K562 (cell line): ENCODE measurements around the gene SYNRG. TPM values are rescaled to one million over a fixed set of nuclear protein-coding genes. Genes with fewer than 3 reads are reported as not detected.

ENCODE experiments used
- ATF1 ChIP-seq, 2 experiments: fragments of 450-650 bp in 1 of 2; IDR thresholded peaks; 2 replicates each; pipeline ENCODE4 v1.6.1; 2016; ENCODE audit warnings: missing compliant biosample characterization in 1 of 2, missing genetic modification characterization in 1 of 2
- CBX5 ChIP-seq: IDR thresholded peaks from 2 replicates; pipeline ENCODE4 v1.6.1; 2014; ENCODE audit warnings: low read depth, borderline replicate concordance
- CEBPG ChIP-seq, 3 experiments: fragments of 200-800 bp in 1 of 3; sonication (Bioruptor generic) in 1 of 3; sonication (generic) in 1 of 3; formaldehyde crosslinking in 1 of 3; IDR thresholded peaks in 2 of 3; conservative IDR thresholded peaks in 1 of 3; 2 replicates each; pipeline versions ENCODE4 v1.6.1 to v1.8.0; 2016 to 2022; ENCODE audit warnings: missing compliant biosample characterization in 2 of 3, missing genetic modification characterization in 2 of 3, mild to moderate bottlenecking in 1 of 3, missing genetic modification reagents in 1 of 3
- ELK3 ChIP-seq: fragments of 450-650 bp; formaldehyde crosslinking; IDR thresholded peaks from 2 replicates; pipeline ENCODE4 v1.4.0; 2020; ENCODE audit warnings: mild to moderate bottlenecking
- ESRRB ChIP-seq: fragments of 250-450 bp; sonication (Bioruptor Pico); IDR thresholded peaks from 2 replicates; pipeline ENCODE4 v1.5.0; 2020; ENCODE audit warnings: mild to moderate bottlenecking, moderate library complexity, borderline replicate concordance
- GATAD2A ChIP-seq: fragments of 450-650 bp; IDR thresholded peaks from 2 replicates; pipeline ENCODE4 v1.6.1; 2017
- KLF1 ChIP-seq: fragments of 450-650 bp; IDR thresholded peaks from 2 replicates; pipeline ENCODE4 v1.6.1; 2016; ENCODE audit warnings: missing genetic modification characterization, missing compliant biosample characterization
- L3MBTL2 ChIP-seq: fragments of 450-650 bp; IDR thresholded peaks from 2 replicates; pipeline ENCODE4 v1.6.1; 2016; ENCODE audit warnings: mild to moderate bottlenecking, moderate library complexity
- LEF1 ChIP-seq: fragments of 450-650 bp; IDR thresholded peaks from 2 replicates; pipeline ENCODE4 v1.6.1; 2016; ENCODE audit warnings: mild to moderate bottlenecking
- NONO ChIP-seq, 2 experiments: fragments of 200-400 bp in 1 of 2; fragments of 450-650 bp in 1 of 2; formaldehyde crosslinking in 1 of 2; IDR thresholded peaks; 2 replicates each; pipeline ENCODE4 v1.6.1; 2017; ENCODE audit warnings: low read depth in 2 of 2, mild to moderate bottlenecking in 2 of 2, moderate library complexity in 2 of 2, low read length in 1 of 2
- NRF1 ChIP-seq, 2 experiments: fragments of 450-650 bp; IDR thresholded peaks in 1 of 2; conservative IDR thresholded peaks in 1 of 2; 2 replicates each; pipeline ENCODE4 v1.6.1; 2014; ENCODE audit warnings: mild to moderate bottlenecking in 2 of 2
- POLR2AphosphoS5 ChIP-seq: IDR thresholded peaks from 2 replicates; pipeline ENCODE4 v1.6.1; 2011; ENCODE audit warnings: mild to moderate bottlenecking, low read depth, low read length, moderate library complexity; ENCODE audit not compliant: control insufficient read depth, insufficient read depth
- SMARCA4 ChIP-seq: fragments of 450-650 bp; IDR thresholded peaks from 2 replicates; pipeline ENCODE4 v1.6.1; 2016
- SREBF2 ChIP-seq: sonication (generic); formaldehyde crosslinking; IDR thresholded peaks from 2 replicates; pipeline ENCODE4 v1.4.0; 2020; ENCODE audit warnings: mild to moderate bottlenecking, missing genetic modification reagents
- STAT5A ChIP-seq: IDR thresholded peaks from 2 replicates; pipeline ENCODE4 v1.6.1; 2012; ENCODE audit warnings: low read length, inconsistent platforms, borderline replicate concordance
- TAF9B ChIP-seq: fragments of 450-650 bp; IDR thresholded peaks from 2 replicates; pipeline ENCODE4 v1.6.1; 2018; ENCODE audit warnings: mild to moderate bottlenecking; ENCODE audit not compliant: partially characterized antibody
- polyA plus RNA-seq, 8 experiments: library from polyadenylated mRNA; depleted of rRNA in 4 of 8; stranded (reverse) in 5 of 8; unstranded in 3 of 8; fragments of >200 nt; fragmentation: Nextera tagmentation in 2 of 8; fragmentation: Illumina TruSeq in 1 of 8; extraction: Ambion mirVana in 2 of 8; extraction: Trizol in 1 of 8; gene quantifications; 2 replicates each; pipeline versions ENCODE4 v1.2.1 to v1.2.3, GENCODE V29; 2011 to 2014; ENCODE audit warnings: inconsistent platforms in 1 of 8, missing spikeins in 1 of 8
- total RNA-seq, 7 experiments: library from RNA; depleted of rRNA in 6 of 7; stranded (reverse); fragments of >200 nt in 6 of 7; fragmentation: Illumina TruSeq in 2 of 7; extraction: Trizol in 2 of 7; gene quantifications; 2 replicates each; pipeline versions ENCODE4 v1.2.1 to v1.2.3, GENCODE V29; 2011 to 2021; ENCODE audit warnings: low replicate concordance in 1 of 7
- TF ChIP-seq, protein P1 (sequence below), 2 experiments: fragments of 150-350 bp in 1 of 2; IDR thresholded peaks; 2 replicates each; pipeline ENCODE4 v1.6.1; 2012 to 2016; ENCODE audit warnings: low read depth in 2 of 2, low read length in 2 of 2, mild to moderate bottlenecking in 1 of 2, moderate library complexity in 1 of 2
- TF ChIP-seq, protein P2 (sequence below): fragments of 450-650 bp; IDR thresholded peaks from 2 replicates; pipeline ENCODE4 v1.6.1; 2018; ENCODE audit not compliant: partially characterized antibody

The SYNRG gene
- total and polyA plus RNA-seq, 9 of the 15 experiments (the other 6 are each of a cell fraction or from before 2014, with no cell fraction given), result 2.9 to 28.2 (median 15.1) TPM

DNA sequence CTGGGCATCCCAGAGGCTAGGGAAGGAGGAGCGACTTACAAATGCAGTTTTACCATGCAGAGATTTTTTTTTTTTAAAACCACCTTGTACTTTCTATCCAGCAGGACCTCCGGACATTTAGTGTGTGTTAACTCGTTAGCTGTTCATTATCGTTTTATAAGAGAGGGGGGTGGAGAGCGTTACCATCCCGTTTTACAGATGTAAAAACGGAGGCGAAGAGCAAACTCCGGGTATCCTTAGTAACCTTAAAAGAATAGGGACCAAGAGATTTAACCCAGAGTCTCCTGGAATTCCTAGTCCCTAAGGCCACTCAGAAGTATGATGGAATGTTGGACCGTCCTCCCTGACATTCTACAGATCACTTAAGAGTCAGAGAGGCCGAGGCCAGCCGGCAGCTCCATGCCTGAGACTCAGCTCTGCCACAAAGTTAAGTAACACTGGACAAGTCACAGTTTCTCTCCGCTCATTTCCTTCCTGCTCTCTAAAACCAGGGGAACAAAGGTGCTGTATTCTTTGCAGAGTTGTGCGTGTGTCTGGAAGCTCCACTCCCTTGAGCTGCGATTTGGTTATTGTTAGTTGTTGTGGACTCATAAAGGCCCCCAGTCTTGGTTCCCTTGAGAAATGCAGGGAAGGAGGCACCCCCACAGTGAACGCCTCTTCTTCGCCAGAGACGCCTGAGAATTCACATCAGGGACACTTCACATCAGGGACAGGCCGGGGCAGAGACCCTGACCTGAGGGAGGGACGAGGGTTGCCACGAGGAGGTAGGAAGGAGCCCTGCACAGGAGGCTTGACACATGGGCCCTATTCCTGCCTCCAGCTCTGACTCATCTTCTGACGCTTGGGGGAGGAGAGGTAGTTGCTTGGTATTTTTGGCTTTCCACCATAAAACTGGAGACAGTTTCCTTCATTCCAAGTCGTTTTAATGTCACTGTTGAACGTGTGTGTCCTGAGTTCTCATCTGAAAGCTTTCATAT is 118.3 kb downstream of the SYNRG start (continued):
- TF ChIP-seq POLR2AphosphoS5, result 0 out of 2 replicates have a peak, but pooled peaks have one; percentile 18
- TF ChIP-seq CEBPG (CRISPR knock-in tag; IDR thresholded peaks at IDR 0.05), result no peak
- no peak for TF ChIP-seq CEBPG (tag; conservative IDR thresholded peaks at IDR 0.05 in 1 of 2, IDR thresholded peaks at IDR 0.05 in 1 of 2)
- TF ChIP-seq L3MBTL2, result peak; percentile 90
- no peak for TF ChIP-seq ESRRB (CRISPR knock-in tag)
- TF ChIP-seq TAF9B, result no peak
- no peak for TF ChIP-seq ELK3 (CRISPR knock-in tag)
- TF ChIP-seq ATF1 (CRISPR knock-in tag; IDR thresholded peaks at IDR 0.05), result no peak
- TF ChIP-seq ATF1 (tag; IDR thresholded peaks at IDR 0.05), result peak; percentile 75
- TF ChIP-seq, protein P1, sequence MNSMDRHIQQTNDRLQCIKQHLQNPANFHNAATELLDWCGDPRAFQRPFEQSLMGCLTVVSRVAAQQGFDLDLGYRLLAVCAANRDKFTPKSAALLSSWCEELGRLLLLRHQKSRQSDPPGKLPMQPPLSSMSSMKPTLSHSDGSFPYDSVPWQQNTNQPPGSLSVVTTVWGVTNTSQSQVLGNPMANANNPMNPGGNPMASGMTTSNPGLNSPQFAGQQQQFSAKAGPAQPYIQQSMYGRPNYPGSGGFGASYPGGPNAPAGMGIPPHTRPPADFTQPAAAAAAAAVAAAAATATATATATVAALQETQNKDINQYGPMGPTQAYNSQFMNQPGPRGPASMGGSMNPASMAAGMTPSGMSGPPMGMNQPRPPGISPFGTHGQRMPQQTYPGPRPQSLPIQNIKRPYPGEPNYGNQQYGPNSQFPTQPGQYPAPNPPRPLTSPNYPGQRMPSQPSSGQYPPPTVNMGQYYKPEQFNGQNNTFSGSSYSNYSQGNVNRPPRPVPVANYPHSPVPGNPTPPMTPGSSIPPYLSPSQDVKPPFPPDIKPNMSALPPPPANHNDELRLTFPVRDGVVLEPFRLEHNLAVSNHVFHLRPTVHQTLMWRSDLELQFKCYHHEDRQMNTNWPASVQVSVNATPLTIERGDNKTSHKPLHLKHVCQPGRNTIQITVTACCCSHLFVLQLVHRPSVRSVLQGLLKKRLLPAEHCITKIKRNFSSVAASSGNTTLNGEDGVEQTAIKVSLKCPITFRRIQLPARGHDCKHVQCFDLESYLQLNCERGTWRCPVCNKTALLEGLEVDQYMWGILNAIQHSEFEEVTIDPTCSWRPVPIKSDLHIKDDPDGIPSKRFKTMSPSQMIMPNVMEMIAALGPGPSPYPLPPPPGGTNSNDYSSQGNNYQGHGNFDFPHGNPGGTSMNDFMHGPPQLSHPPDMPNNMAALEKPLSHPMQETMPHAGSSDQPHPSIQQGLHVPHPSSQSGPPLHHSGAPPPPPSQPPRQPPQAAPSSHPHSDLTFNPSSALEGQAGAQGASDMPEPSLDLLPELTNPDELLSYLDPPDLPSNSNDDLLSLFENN (IDR thresholded peaks at IDR 0.05; ENCODE audit: low read depth in 2 of 2, low read length in 2 of 2), result no peak
- no peak for TF ChIP-seq NONO (IDR thresholded peaks at IDR 0.05; ENCODE audit: low read depth in 2 of 2, low read length in 1 of 2)
- TF ChIP-seq, protein P2, sequence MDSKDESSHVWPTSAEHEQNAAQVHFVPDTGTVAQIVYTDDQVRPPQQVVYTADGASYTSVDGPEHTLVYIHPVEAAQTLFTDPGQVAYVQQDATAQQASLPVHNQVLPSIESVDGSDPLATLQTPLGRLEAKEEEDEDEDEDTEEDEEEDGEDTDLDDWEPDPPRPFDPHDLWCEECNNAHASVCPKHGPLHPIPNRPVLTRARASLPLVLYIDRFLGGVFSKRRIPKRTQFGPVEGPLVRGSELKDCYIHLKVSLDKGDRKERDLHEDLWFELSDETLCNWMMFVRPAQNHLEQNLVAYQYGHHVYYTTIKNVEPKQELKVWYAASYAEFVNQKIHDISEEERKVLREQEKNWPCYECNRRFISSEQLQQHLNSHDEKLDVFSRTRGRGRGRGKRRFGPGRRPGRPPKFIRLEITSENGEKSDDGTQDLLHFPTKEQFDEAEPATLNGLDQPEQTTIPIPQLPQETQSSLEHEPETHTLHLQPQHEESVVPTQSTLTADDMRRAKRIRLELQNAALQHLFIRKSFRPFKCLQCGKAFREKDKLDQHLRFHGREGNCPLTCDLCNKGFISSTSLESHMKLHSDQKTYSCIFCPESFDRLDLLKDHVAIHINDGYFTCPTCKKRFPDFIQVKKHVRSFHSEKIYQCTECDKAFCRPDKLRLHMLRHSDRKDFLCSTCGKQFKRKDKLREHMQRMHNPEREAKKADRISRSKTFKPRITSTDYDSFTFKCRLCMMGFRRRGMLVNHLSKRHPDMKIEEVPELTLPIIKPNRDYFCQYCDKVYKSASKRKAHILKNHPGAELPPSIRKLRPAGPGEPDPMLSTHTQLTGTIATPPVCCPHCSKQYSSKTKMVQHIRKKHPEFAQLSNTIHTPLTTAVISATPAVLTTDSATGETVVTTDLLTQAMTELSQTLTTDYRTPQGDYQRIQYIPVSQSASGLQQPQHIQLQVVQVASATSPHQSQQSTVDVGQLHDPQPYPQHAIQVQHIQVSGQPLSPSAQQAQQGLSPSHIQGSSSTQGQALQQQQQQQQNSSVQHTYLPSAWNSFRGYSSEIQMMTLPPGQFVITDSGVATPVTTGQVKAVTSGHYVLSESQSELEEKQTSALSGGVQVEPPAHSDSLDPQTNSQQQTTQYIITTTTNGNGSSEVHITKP, result peak; percentile 60
- no peak for TF ChIP-seq KLF1 (tag)
- 0 out of 2 replicates have a peak, but pooled peaks have one; percentile 27 for TF ChIP-seq LEF1
- no peak for TF ChIP-seq CBX5
- no peak for TF ChIP-seq STAT5A
- peak in 1 of 2 experiments; percentile 43; a peak in 2 of 4 replicates for TF ChIP-seq NRF1 (conservative IDR thresholded peaks at IDR 0.05 in 1 of 2, IDR thresholded peaks at IDR 0.05 in 1 of 2)
- TF ChIP-seq SREBF2 (CRISPR knock-in tag), result no peak
- TF ChIP-seq GATAD2A, result no peak
- peak; percentile 66 for TF ChIP-seq SMARCA4
